GM12878 (cell line): ENCODE data around the gene SLC16A10.

Experiments used
- CEBPB ChIP-seq, 2 experiments: fragments of 150-350 bp in 1 of 2; IDR thresholded peaks; 2 replicates each; pipeline ENCODE4 v1.6.1; 2012 to 2014; ENCODE audit warnings: low read depth in 2 of 2, low read length in 2 of 2, borderline replicate concordance in 1 of 2, inconsistent platforms in 1 of 2
- CHD4 ChIP-seq: fragments of 200-600 bp; sonication (generic); IDR thresholded peaks from 2 replicates; pipeline ENCODE4 v1.6.1; 2016; ENCODE audit warnings: mild to moderate bottlenecking
- MTA3 ChIP-seq: IDR thresholded peaks from 2 replicates; pipeline ENCODE4 v1.6.1; 2012; ENCODE audit warnings: low read length, inconsistent platforms, borderline replicate concordance
- POLR2A ChIP-seq: IDR thresholded peaks from 2 replicates; pipeline ENCODE4 v1.6.1; 2011; ENCODE audit warnings: low read depth, mild to moderate bottlenecking, low read length
- SRF ChIP-seq, 2 experiments: IDR thresholded peaks; 2 replicates each; pipeline ENCODE4 v1.6.1; 2011; ENCODE audit warnings: low read depth in 2 of 2, low read length in 2 of 2, mild to moderate bottlenecking in 1 of 2, moderate library complexity in 1 of 2

GRCh38 chr6:111238464-111239119 lies 151.3 kb downstream of the SLC16A10 start:
- TF ChIP-seq POLR2A, result no peak
- no peak for TF ChIP-seq MTA3
- no peak for TF ChIP-seq SRF (IDR thresholded peaks at IDR 0.05; ENCODE audit: low read depth in 2 of 2, low read length in 2 of 2)
- TF ChIP-seq CHD4, result no peak
- no peak for TF ChIP-seq CEBPB (IDR thresholded peaks at IDR 0.05; ENCODE audit: borderline replicate concordance in 1 of 2, low read depth in 2 of 2, low read length in 2 of 2)
